CD4-positive, alpha-beta T cell (primary cell): Measurements from ENCODE around the gene PLEKHA8. TPM values are rescaled to one million over a fixed set of nuclear protein-coding genes. Genes with fewer than 3 reads are reported as not detected.

Experiments used
- ATAC-seq: fragments of 200-7000 bp; cut with Tn5 transposase; one replicate; pipeline ENCODE4 v1.10.0; 2022; ENCODE audit warnings: mild to moderate bottlenecking; ENCODE audit not compliant: poor library complexity
- CTCF ChIA-PET: fragments of 350-600 bp; sonication (Branson Sonifier 250); formaldehyde crosslinking; loops from one replicate; lab custom pipeline; 2021; ENCODE audit warnings: antibody characterized with exemption, inconsistent platforms; lab: Charles Lee
- POLR2A ChIA-PET: fragments of 350-600 bp; sonication (Branson Sonifier 250); formaldehyde crosslinking; loops from one replicate; lab custom pipeline; 2021; ENCODE audit warnings: antibody characterized with exemption, inconsistent platforms; lab: Charles Lee
- DNase-seq, 14 experiments: peaks; one replicate each; pipeline ENCODE4 v3.0.0-alpha.2; 2013 to 2020; ENCODE audit warnings: mixed read lengths in 2 of 14
- H3K27ac ChIP-seq, 2 donors: one replicate each; pipeline versions ENCODE4 v1.5.1 to v1.7.0; 2013; ENCODE audit warnings: low read length in 2 of 2, low read depth in 1 of 2, mild to moderate bottlenecking in 1 of 2
- H3K27me3 ChIP-seq, 2 experiments: 1 replicate in 1 of 2; 2 replicates in 1 of 2; pipeline versions ENCODE4 v1.6.1 to v1.7.0; 2013; ENCODE audit warnings: low read length in 2 of 2, control low read depth in 1 of 2, mild to moderate bottlenecking in 1 of 2, moderate library complexity in 1 of 2; ENCODE audit not compliant: insufficient read depth in 2 of 2, control insufficient read depth in 1 of 2
- H3K36me3 ChIP-seq: one replicate; pipeline ENCODE4 v1.6.1; 2013; ENCODE audit warnings: low read length, control low read depth; ENCODE audit not compliant: insufficient read depth
- H3K4me1 ChIP-seq: one replicate; pipeline ENCODE4 v1.6.1; 2013; ENCODE audit warnings: low read length, control low read depth; ENCODE audit not compliant: insufficient read depth
- H3K4me3 ChIP-seq: one replicate; pipeline ENCODE4 v1.5.1; 2013; ENCODE audit warnings: mild to moderate bottlenecking, low read length, moderate library complexity
- H3K9me3 ChIP-seq, 2 experiments: 1 replicate in 1 of 2; 2 replicates in 1 of 2; pipeline versions ENCODE4 v1.6.1 to v1.7.0; 2013; ENCODE audit warnings: low read length in 2 of 2, mild to moderate bottlenecking in 2 of 2, control low read depth in 1 of 2, moderate library complexity in 1 of 2; ENCODE audit not compliant: control insufficient read depth in 1 of 2, insufficient read depth in 1 of 2
- H3K27ac Mint-ChIP-seq: one replicate; pipeline ENCODE4 v1.8.0; 2020; ENCODE audit warnings: mixed read lengths
- H3K27me3 Mint-ChIP-seq: one replicate; pipeline ENCODE4 v1.8.0; 2021; ENCODE audit warnings: mixed read lengths
- H3K36me3 Mint-ChIP-seq: one replicate; pipeline ENCODE4 v1.8.0; 2021; ENCODE audit warnings: low read depth, mixed read lengths
- H3K4me1 Mint-ChIP-seq: one replicate; pipeline ENCODE4 v1.8.0; 2021; ENCODE audit warnings: low read depth, mixed read lengths
- H3K4me3 Mint-ChIP-seq: one replicate; pipeline ENCODE4 v1.8.0; 2020; ENCODE audit warnings: mild to moderate bottlenecking, mixed read lengths
- H3K9me3 Mint-ChIP-seq: one replicate; pipeline ENCODE4 v1.8.0; 2020; ENCODE audit warnings: mixed read lengths
- intact Hi-C, 2 experiments: fragments of 100-400 bp; cut with DNase I in 1 of 2; cut with micrococcal nuclease in 1 of 2; formaldehyde crosslinking; loops; one replicate each; pipeline versions ENCODE4 v1.15.1 to v1.9.0; 2023 to 2025; cut with DNase I, micrococcal nuclease
- total RNA-seq, 174 experiments: library from RNA in 2 of 174; stranded (reverse) in 2 of 174; gene quantifications; one replicate each; pipeline ENCODE4 v1.2.3 and lab custom pipeline; 2021 to 2026
- TF ChIP-seq, protein P1 (sequence below): fragments of 200-600 bp; IDR thresholded peaks from one replicate; pipeline ENCODE4 v1.8.0; 2022; ENCODE audit warnings: antibody characterized with exemption, mild to moderate bottlenecking

PLEKHA8 gene
- total RNA-seq, 2 experiments from 2014 or later: 7.0 to 7.4 TPM

DNA sequence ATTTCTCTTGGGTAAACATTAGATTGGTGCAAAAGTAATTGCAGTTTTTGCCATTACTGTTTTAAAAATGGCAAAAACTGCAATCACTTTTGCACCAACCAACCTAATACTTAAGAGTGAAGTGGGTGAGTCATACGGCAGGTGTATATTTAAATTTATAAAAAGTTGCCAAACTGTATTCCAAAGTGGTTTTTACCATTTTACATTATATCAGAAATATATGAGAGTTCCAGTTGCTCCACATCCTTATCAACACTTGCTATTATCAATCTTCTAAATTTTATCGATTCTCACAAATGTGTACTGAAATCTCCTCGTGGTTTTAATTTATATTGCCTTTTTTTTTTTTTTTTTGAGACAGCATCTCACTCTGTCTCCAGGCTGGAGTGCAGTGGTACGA is 35.1 kb upstream of the PLEKHA8 start:
- H3K9me3 ChIP-seq: peaks cover 20 to 21% of the 10 kb centered on the region in 2 experiments
- H3K27me3 Mint-ChIP-seq: peaks cover 43% of the 10 kb centered on the region
- ATAC-seq (no peak), DNase-seq (no peak)
- intact Hi-C loops: loop anchor here in 1 of 2 experiments (5.0 kb wide), 1 partner anchor 34 kb away; the partner anchor contains the start of genes FKBP14 and PLEKHA8
- H3K4me3 Mint-ChIP-seq: no peak overlapping the region
- peaks cover 9% of the 10 kb centered on the region for H3K4me1 ChIP-seq
- H3K27ac ChIP-seq: no peak overlapping the region
- no peaks in the 10 kb centered on the region for H3K36me3 ChIP-seq
- no peak overlapping the region for H3K4me3 ChIP-seq
- ChIA-PET POLR2A (interaction anchor here (0.7 kb wide), 1 partner anchor 12 kb away, joined by 4 read pairs; no protein-coding TSS in a partner anchor), CTCF (no interaction called here)
- no peak overlapping the region for H3K27ac Mint-ChIP-seq
- peaks cover 6% of the 10 kb centered on the region for H3K4me1 Mint-ChIP-seq
- no peaks in the 10 kb centered on the region for H3K36me3 Mint-ChIP-seq
- TF ChIP-seq, protein P1, sequence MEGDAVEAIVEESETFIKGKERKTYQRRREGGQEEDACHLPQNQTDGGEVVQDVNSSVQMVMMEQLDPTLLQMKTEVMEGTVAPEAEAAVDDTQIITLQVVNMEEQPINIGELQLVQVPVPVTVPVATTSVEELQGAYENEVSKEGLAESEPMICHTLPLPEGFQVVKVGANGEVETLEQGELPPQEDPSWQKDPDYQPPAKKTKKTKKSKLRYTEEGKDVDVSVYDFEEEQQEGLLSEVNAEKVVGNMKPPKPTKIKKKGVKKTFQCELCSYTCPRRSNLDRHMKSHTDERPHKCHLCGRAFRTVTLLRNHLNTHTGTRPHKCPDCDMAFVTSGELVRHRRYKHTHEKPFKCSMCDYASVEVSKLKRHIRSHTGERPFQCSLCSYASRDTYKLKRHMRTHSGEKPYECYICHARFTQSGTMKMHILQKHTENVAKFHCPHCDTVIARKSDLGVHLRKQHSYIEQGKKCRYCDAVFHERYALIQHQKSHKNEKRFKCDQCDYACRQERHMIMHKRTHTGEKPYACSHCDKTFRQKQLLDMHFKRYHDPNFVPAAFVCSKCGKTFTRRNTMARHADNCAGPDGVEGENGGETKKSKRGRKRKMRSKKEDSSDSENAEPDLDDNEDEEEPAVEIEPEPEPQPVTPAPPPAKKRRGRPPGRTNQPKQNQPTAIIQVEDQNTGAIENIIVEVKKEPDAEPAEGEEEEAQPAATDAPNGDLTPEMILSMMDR: no peak
- H3K9me3 Mint-ChIP-seq: peaks cover 4% of the 10 kb centered on the region
- peaks cover 26% of the 10 kb centered on the region in 2 experiments for H3K27me3 ChIP-seq

DNA sequence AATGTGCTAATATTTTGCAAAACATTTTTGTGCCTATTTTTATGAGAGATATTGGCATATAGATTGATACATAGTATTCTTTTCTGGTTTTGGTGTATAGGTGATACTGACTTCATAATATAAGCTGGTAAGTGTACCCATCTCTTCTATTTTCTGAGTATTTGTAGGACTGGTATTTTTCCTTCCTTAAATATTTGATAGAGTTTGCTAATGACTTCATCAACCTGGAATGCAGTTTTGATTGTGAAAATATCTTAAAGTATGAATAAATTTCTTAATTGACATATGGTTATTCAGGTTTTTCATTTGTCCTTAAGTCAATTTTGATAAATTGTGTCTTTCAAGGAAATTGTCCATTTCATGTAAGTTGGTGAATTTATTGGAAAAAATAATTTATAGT is 32.6 kb upstream of the PLEKHA8 start:
- H3K9me3 ChIP-seq: peaks cover 16 to 20% of the 10 kb centered on the region in 2 experiments
- H3K4me1 ChIP-seq: no peaks in the 10 kb centered on the region
- H3K27ac Mint-ChIP-seq: no peak overlapping the region
- H3K9me3 Mint-ChIP-seq: peaks cover 4% of the 10 kb centered on the region
- ChIA-PET CTCF (no interaction called here), POLR2A (no interaction called here)
- peaks cover 10 to 22% of the 10 kb centered on the region in 2 experiments for H3K27me3 ChIP-seq
- no peaks in the 10 kb centered on the region for H3K36me3 ChIP-seq
- DNase-seq (no peak), ATAC-seq (no peak)
- TF ChIP-seq, protein P1: no peak
- intact Hi-C loops: no loop called here
- peaks cover 45% of the 10 kb centered on the region for H3K27me3 Mint-ChIP-seq
- H3K36me3 Mint-ChIP-seq: no peaks in the 10 kb centered on the region
- no peak overlapping the region for H3K4me3 ChIP-seq
- no peaks in the 10 kb centered on the region for H3K4me1 Mint-ChIP-seq
- no peak overlapping the region for H3K4me3 Mint-ChIP-seq
- no peak overlapping the region for H3K27ac ChIP-seq

DNA sequence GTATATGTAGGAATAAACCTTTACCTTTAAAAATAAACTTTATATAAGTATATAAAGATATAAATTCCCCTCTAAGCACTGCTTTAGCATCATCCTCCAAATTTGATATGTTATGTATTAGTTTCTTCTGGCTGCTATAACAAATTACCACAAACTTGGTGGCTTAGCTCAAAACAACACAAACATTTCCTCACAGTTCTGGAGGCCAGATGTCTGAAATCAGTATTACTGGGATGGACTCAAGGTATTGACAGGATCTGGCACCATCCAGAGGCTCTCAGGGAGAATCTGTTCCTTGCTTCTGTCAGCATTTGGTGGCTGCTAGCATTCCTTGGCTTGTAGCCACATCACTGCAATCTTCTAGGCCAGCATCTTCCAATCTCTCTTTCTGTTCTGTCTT is 31.9 kb upstream of the PLEKHA8 start:
- Histone ChIP-seq H3K27me3 (peaks cover 13 to 22% of the 10 kb centered on the region in 2 experiments), H3K9me3 (peaks cover 16 to 20% of the 10 kb centered on the region in 2 experiments), H3K4me1 (no peaks in the 10 kb centered on the region), H3K4me3 (no peak overlapping the region), H3K36me3 (no peaks in the 10 kb centered on the region), H3K27ac (no peak overlapping the region)
- POLR2A ChIA-PET: no interaction called here
- Mint-ChIP-seq H3K27me3 (peaks cover 44% of the 10 kb centered on the region), H3K36me3 (no peaks in the 10 kb centered on the region), H3K4me3 (no peak overlapping the region), H3K4me1 (no peaks in the 10 kb centered on the region), H3K9me3 (peaks cover 4% of the 10 kb centered on the region), H3K27ac (no peak overlapping the region)
- intact Hi-C loops: no loop called here
- no peak for DNase-seq
- TF ChIP-seq, protein P1: no peak
- no peak for ATAC-seq
- CTCF ChIA-PET: no interaction called here
